Eye (tissue), 1 donor: ENCODE measurements around the gene NYAP1.
"Not testable (repeated sequence)": the region's sequence is repeated elsewhere in the genome, so short reads cannot be mapped to it uniquely, and the experiment has no call there.

ENCODE experiments used
- DNase-seq: peaks from one replicate; pipeline ENCODE4 v3.0.0-alpha.2; 2015

The NYAP1 gene

GRCh38 chr7:100483722-100484672 lies at the start of gene NYAP1:
TSS of gene NYAP1 (plus strand) at chr7:100483927. CDS start at chr7:100485312, 1,385 bp downstream.
- DNase-seq: peak; percentile 89

DNA sequence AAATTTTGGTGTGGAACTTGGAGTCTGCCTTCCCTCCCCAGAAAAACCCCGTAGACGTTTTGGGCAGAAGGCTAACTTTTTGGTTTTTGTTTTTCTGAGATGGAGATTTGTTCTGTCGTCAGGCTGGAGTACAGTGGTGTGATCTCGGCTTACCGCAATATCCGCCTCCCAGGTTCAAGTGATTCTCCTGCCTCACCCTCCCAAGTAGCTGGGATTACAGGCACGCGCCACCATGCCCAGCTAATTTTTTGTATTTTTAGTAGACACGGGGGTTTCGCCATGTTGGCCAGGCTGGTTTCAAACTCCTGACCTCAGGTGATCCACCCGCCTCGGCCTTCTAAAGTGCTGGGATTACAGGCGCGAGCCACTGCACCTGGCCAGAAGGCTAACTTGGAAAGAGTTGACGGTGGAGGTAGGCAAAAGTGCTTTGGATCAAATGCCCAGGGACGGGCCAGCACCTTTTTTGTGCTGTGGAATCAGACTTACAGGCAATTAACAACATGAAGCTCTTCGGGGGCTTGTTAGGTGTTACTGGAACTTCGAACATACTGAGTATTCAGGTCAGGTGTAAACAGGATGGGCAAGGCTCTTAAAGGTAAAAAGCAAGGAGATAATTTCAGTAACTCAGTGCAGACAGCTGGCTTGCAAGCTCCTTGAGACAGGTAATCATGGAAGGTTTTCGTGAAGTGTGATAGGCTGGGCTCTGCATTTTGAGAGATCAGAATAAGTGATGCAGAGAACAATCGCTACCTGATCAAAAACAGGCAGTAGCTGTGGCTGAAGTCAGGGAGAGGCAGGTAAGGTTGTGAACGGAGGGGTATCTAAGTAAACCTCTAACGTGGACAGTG lies 49.2 kb upstream of the NYAP1 start:
- no peak for DNase-seq

DNA sequence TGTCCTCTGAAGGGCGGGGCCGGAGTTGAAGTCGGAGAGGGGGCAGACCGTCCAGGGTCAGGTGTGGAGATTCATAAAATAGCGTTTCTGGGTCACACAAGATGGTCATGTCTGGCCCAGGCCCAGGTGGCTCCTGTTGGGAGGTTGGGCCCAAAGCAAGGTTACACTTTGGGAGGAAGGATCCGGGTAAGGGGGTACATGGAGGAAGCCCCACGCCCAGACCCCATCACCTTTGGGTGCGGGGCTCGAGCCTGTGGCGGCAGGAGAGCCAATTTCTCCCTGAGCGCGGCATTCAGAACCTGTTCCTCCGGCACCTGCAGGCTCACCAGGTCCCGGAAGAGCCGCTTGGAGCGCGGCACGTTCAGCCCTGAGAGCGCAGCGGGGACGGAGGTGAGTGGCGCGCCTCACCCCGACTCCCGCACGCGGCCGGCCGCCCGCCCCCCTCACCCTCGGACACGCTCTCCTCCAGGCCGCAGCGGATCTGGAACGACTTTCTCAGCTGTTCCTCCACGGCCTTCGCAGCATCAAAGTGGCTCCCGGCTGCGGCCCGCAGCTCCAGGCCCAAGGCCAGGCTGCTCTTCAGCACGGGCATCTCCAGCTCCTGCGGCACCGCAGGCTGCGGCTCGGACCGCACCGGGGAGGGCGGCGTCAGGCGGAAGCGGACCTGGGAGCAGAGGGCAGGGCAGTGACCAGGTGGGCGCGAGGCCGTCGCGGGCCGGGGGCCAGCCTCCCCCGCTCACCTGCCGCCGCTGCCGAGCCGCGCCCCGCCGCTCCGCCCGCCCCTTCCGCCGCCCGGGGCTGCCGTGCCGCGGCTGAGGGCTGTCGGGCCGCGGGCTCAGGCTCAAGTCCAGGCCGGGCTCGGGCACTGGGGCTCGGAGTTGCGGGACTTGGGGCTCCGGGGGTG lies 48.1 kb upstream of the NYAP1 start:
- peak; percentile 59 for DNase-seq

- DNase-seq: no peak
Measured at GRCh38 chr7:100437150-100438100, 46.3 kb upstream of the NYAP1 start.

- DNase-seq: no peak
Measured at GRCh38 chr7:100438172-100438571, 45.6 kb upstream of the NYAP1 start.

GRCh38 chr7:100438731-100439130 lies 45.0 kb upstream of the NYAP1 start:
- not testable (repeated sequence) for DNase-seq

GRCh38 chr7:100439244-100439643 lies 44.5 kb upstream of the NYAP1 start:
- DNase-seq: not testable (repeated sequence)

DNA sequence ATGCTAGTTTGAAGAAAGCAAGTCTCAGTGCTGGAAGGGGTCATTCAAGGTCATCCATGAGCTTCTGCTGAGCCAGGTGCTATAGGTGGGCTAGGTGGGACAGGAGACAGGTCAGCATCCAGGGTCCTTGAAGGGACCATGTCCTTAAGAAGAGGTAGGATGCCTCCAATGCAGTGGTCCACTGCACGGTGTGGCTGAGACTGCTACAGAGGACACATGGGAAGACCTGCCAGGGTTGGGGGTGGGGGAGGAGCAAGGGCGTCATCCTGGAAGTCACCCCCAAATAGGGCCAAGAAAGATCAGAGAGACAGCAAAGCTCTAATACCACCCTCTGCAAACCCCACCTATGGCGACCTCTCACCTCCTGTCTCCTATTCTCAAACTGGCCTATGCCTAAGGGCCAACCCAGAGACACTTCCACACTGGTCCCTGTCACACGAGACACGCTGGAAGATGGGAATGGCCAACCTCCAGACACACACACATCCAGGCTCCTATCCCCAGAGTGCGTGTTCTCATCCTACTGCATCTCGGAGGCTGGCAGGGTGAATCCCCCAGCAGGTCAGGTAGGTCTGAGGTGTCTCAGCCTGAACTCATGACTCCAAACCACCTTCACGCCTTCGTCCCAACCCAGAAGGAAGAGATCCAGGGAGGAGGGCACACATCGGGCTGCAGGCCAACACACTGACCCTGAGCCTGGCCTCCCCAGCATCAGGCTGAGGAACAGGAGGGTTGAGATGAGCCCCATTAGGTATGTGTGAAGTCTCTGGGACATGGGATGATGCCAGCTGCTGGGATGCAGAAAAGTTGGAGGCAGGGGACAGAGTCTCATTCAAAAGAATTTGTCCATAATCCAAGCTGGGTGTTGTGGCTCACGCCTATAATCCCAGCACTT lies 41.8 kb upstream of the NYAP1 start:
- DNase-seq: no peak

- no peak for DNase-seq
Measured at GRCh38 chr7:100443096-100443840, 40.5 kb upstream of the NYAP1 start.

DNA sequence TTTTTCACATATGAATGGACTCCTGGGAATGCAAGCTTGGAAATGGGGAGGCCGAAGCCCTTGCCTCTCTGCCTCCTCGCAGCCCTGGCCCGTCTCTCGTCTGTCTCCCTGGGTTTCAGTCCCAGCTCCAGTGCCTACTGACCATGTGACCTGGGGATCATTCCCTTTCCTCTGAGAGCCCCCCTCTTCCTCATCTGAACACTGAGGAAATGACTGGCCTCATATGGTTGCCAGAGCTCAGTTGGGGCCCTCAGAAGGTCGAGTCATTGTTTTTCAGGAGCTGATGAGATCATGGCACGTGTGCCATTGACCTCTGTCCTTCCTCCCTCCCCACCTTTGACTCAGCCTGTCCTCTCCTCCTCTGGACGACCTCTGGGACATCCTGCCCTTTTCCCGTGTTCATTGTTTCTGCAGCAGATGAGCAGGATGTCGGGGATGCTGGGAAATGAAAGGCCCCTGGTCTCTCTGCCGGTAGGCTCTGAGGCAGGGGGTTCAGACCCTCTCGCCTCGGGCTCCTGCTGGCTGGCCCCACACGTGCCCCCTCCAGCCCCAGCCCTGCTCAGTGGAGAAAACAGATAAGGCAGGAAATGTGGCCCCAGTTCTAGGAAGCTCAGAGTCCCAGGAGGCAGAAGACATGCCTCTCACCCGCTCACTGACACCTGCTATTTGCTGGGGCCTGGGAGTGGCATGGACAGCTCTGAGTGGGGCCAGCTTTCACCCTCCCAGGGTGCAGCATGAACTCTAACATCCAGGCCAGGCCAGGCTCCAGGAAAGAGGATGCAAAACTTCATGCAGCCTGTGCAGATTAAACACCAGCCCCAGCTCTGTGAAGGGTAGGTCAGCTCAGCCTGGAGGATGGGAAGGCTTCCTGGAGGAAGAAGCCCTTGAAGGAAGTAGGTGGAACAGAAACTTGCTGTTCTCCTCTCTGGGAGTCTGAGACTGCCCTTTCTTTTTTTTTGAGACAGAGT lies 39.1 kb upstream of the NYAP1 start:
- DNase-seq: no peak

DNA sequence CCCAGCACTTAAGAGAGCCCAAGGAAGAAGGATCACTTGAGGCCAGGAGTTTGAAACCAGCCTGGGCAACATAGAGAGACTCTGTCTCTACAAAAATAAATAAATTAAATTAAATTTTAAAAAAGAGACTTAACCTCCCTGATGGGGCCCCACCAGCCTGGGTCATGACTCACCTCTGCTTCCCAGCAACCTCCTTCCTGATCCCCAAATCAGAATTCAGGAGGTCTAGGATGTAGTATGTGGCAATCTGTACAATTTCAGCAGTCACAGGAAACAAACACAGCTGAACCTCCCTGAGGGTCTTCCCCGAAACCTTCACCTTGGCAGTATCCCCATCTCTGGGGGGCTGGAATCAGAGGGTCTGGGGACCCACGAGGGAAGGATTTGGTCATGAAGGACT lies 37.7 kb upstream of the NYAP1 start:
- DNase-seq: no peak

DNA sequence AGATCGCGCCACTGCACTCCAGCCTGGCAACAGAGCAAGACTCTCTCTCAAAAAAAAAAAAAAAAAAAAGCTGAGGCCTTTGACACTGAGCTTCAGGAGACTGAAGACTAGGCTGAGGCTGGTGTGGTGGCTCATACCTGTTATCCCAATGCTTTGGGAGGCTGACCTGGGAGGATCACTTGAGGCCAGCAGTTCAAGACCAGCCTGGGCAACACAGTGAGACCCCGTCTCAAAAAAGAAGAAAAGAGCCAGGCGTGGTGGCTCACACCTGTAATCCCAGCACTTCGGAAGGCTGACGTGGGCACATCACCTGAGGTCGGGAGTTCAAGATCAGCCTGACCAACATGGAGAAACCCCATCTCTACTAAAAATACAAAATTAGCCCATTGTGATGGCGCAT lies 36.4 kb upstream of the NYAP1 start:
- DNase-seq: not testable (repeated sequence)

GRCh38 chr7:100449190-100449795 lies 34.4 kb upstream of the NYAP1 start:
- DNase-seq: no peak

DNA sequence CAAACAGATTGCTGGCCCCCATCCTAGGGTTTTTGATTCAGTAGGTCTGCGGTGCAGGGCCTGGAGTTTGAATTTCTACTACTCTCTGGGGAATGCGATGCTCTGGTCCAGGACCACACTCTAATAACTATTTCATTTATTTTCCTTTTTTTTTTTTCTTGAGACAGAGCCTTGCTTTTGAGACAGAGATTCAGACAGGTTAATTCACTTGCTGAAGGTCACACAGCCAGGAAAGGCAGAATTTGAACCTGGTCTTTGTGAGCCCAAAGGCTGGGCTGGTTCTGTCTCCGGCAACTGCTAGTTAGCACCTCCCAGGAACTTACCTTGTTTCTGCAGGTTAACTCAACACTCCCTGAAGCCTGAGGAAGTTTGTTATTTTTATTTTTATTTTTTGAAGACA lies 31.2 kb upstream of the NYAP1 start:
- DNase-seq: no peak

- DNase-seq: not testable (repeated sequence)
Measured at GRCh38 chr7:100453854-100454253, 29.9 kb upstream of the NYAP1 start.

DNA sequence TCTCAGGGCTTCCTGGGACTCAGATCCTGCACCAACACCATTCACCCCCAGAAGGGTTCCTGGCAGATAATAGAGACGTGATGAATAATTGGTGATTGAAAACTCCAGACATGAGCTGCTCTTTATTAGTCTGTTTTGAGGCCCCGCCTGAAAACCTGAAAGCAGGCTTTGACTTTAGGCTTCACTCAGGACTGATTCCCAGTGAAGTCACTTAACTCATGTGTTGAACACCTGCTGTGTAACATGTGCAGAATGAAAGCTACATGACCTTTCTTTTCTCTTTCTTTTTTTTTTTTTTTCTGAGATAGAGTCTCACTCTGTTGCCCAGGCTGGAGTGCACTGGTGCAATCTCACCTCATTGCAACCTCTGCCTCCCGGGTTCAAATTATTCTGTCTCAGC lies 28.5 kb upstream of the NYAP1 start:
- no peak for DNase-seq

DNA sequence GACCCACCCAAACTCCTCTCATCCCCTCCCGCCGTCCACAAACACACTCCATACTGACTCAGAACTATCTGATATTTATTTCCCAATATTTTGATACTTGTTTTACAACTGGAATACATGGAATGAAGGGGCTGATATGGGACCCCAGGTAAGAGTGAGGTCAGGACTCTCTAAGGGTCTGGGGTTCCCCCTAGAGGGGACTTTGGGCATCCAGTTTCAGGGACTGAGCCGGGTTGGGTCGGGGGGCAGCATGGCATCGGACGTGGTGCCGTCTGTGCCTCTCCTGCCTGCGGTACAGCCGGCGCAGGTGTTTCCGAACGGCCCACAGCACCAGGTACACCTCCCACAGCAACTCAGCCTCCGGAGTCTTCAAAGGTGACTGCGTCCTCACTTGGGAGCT lies 27.2 kb upstream of the NYAP1 start:
- DNase-seq: no peak

GRCh38 chr7:100457033-100457432 lies 26.7 kb upstream of the NYAP1 start:
- no peak for DNase-seq
